ENCODE results near the gene ATIC. TPM values are rescaled to one million over a fixed set of nuclear protein-coding genes. Genes with fewer than 3 reads are reported as not detected.

Gene ATIC
- polyA plus RNA-seq, 1 donor from 2014 or later: 9.5 TPM

- no peak overlapping the region for H3K4me3 ChIP-seq (ENCODE audit: low read length)
- no peaks in the 10 kb centered on the region for H3K36me3 ChIP-seq (ENCODE audit: insufficient read depth, low read length)
- no peaks in the 10 kb centered on the region for H3F3A ChIP-seq (ENCODE audit: insufficient read depth, low read length, poor library complexity, severe bottlenecking)
- no peak overlapping the region for H3K9ac ChIP-seq (ENCODE audit: low read length)
- TF ChIP-seq SMC3 (conservative IDR thresholded peaks at IDR 0.05; ENCODE audit: poor library complexity) (no peak), MXI1 (conservative IDR thresholded peaks at IDR 0.05; ENCODE audit: poor library complexity, severe bottlenecking) (no peak), EZH2 (IDR thresholded peaks at IDR 0.05; ENCODE audit: borderline replicate concordance, insufficient read depth, low read length, poor library complexity, severe bottlenecking) (no peak), POLR2AphosphoS5 (IDR thresholded peaks at IDR 0.05) (no peak), RAD21 (conservative IDR thresholded peaks at IDR 0.05) (no peak), TAF1 (IDR thresholded peaks at IDR 0.05; ENCODE audit: low read depth) (no peak), EP300 (conservative IDR thresholded peaks at IDR 0.05; ENCODE audit: poor library complexity, severe bottlenecking) (no peak)
- TF ChIP-seq, protein P1, sequence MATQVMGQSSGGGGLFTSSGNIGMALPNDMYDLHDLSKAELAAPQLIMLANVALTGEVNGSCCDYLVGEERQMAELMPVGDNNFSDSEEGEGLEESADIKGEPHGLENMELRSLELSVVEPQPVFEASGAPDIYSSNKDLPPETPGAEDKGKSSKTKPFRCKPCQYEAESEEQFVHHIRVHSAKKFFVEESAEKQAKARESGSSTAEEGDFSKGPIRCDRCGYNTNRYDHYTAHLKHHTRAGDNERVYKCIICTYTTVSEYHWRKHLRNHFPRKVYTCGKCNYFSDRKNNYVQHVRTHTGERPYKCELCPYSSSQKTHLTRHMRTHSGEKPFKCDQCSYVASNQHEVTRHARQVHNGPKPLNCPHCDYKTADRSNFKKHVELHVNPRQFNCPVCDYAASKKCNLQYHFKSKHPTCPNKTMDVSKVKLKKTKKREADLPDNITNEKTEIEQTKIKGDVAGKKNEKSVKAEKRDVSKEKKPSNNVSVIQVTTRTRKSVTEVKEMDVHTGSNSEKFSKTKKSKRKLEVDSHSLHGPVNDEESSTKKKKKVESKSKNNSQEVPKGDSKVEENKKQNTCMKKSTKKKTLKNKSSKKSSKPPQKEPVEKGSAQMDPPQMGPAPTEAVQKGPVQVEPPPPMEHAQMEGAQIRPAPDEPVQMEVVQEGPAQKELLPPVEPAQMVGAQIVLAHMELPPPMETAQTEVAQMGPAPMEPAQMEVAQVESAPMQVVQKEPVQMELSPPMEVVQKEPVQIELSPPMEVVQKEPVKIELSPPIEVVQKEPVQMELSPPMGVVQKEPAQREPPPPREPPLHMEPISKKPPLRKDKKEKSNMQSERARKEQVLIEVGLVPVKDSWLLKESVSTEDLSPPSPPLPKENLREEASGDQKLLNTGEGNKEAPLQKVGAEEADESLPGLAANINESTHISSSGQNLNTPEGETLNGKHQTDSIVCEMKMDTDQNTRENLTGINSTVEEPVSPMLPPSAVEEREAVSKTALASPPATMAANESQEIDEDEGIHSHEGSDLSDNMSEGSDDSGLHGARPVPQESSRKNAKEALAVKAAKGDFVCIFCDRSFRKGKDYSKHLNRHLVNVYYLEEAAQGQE (IDR thresholded peaks at IDR 0.05; ENCODE audit: borderline replicate concordance): no peak
- TF ChIP-seq, protein P2, sequence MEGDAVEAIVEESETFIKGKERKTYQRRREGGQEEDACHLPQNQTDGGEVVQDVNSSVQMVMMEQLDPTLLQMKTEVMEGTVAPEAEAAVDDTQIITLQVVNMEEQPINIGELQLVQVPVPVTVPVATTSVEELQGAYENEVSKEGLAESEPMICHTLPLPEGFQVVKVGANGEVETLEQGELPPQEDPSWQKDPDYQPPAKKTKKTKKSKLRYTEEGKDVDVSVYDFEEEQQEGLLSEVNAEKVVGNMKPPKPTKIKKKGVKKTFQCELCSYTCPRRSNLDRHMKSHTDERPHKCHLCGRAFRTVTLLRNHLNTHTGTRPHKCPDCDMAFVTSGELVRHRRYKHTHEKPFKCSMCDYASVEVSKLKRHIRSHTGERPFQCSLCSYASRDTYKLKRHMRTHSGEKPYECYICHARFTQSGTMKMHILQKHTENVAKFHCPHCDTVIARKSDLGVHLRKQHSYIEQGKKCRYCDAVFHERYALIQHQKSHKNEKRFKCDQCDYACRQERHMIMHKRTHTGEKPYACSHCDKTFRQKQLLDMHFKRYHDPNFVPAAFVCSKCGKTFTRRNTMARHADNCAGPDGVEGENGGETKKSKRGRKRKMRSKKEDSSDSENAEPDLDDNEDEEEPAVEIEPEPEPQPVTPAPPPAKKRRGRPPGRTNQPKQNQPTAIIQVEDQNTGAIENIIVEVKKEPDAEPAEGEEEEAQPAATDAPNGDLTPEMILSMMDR (IDR thresholded peaks at IDR 0.05; ENCODE audit: poor library complexity, severe bottlenecking): no peak
- no peak overlapping the region for H3K27ac ChIP-seq (ENCODE audit: low read length)
- H3K79me2 ChIP-seq (replicated peaks; ENCODE audit: insufficient read depth, low read length): no peaks in the 10 kb centered on the region
- no peak overlapping the region for H3K4me2 ChIP-seq (ENCODE audit: low read length)
- H3K9me3 ChIP-seq (ENCODE audit: low read length): no peaks in the 10 kb centered on the region
- H2AFZ ChIP-seq (ENCODE audit: low read depth, low read length): no peak overlapping the region
- H3K27me3 ChIP-seq (ENCODE audit: insufficient read depth, low read depth, low read length): no peaks in the 10 kb centered on the region
- no peaks in the 10 kb centered on the region for H3K9me2 ChIP-seq (ENCODE audit: insufficient read depth, low read length)
- H4K20me1 ChIP-seq (ENCODE audit: insufficient read depth): no peaks in the 10 kb centered on the region
Measured at GRCh38 chr2:215366440-215367032, 54.7 kb downstream of the ATIC start.

GRCh38 chr2:215367662-215368492 lies 56.0 kb downstream of the ATIC start:
- no peak overlapping the region for H3K4me3 ChIP-seq (ENCODE audit: low read length)
- no peaks in the 10 kb centered on the region for H3K27me3 ChIP-seq (ENCODE audit: insufficient read depth, low read depth, low read length)
- H3K9me3 ChIP-seq (ENCODE audit: low read length): no peaks in the 10 kb centered on the region
- TF ChIP-seq POLR2AphosphoS5 (IDR thresholded peaks at IDR 0.05) (no peak), MXI1 (conservative IDR thresholded peaks at IDR 0.05; ENCODE audit: poor library complexity, severe bottlenecking) (no peak), SMC3 (conservative IDR thresholded peaks at IDR 0.05; ENCODE audit: poor library complexity) (no peak), RAD21 (conservative IDR thresholded peaks at IDR 0.05) (no peak), EP300 (conservative IDR thresholded peaks at IDR 0.05; ENCODE audit: poor library complexity, severe bottlenecking) (no peak), TAF1 (IDR thresholded peaks at IDR 0.05; ENCODE audit: low read depth) (no peak), EZH2 (IDR thresholded peaks at IDR 0.05; ENCODE audit: borderline replicate concordance, insufficient read depth, low read length, poor library complexity, severe bottlenecking) (no peak)
- TF ChIP-seq, protein P1 (IDR thresholded peaks at IDR 0.05; ENCODE audit: borderline replicate concordance): no peak
- TF ChIP-seq, protein P2 (IDR thresholded peaks at IDR 0.05; ENCODE audit: poor library complexity, severe bottlenecking): no peak
- no peaks in the 10 kb centered on the region for H4K20me1 ChIP-seq (ENCODE audit: insufficient read depth)
- H3K9ac ChIP-seq (ENCODE audit: low read length): no peak overlapping the region
- H3K36me3 ChIP-seq (ENCODE audit: insufficient read depth, low read length): no peaks in the 10 kb centered on the region
- H3K27ac ChIP-seq (ENCODE audit: low read length): no peak overlapping the region
- no peaks in the 10 kb centered on the region for H3K79me2 ChIP-seq (replicated peaks; ENCODE audit: insufficient read depth, low read length)
- no peaks in the 10 kb centered on the region for H3K9me2 ChIP-seq (ENCODE audit: insufficient read depth, low read length)
- H3F3A ChIP-seq (ENCODE audit: insufficient read depth, low read length, poor library complexity, severe bottlenecking): no peaks in the 10 kb centered on the region
- H3K4me2 ChIP-seq (ENCODE audit: low read length): no peak overlapping the region
- H2AFZ ChIP-seq (ENCODE audit: low read depth, low read length): no peak overlapping the region

Measured in neural cell (in vitro differentiated cells).